Measurements from ENCODE around the gene HOOK1.

DNA sequence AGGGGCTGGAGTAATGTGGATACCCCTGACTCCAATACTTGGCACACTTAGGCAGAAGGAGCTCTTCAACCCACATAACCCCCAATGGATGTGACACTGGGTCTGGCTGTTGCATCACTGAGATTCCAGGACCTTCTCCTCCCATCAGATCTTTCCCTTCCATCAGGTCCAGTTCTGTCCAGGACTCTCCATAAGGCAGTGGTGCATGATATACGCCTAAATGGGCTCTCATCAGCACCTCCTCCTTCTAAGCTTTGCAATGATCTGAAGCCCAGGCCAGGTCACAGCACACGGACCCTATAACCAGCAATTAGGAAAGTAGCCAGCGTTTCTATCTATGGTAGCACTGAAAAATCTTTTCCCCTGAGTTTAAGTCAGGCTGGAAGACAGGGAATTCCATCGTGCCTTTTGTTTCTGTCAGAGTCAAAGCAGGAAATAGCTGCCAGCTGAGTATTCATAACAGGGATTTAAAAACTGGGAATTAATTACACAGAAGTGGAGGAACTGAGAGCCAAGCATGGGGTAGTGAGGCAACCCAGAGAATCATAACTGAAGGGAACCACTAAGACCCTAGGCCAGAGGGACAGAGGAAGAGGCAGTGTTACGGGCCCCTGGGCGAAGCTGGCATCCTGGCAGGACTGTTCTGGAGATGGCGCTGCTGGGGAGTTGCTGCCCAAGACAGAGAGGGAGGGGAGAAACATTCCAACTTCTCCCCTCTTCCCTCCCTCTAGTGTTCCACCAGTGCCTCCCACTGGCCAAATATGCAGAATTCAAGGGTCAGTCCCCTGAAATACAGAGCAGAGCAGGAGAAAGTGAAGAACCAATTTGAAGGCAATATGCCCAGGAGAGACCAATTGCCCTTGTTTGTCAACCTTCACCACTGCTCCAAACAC is 37.5 kb upstream of the HOOK1 start:
- TF ChIP-seq, protein P1, sequence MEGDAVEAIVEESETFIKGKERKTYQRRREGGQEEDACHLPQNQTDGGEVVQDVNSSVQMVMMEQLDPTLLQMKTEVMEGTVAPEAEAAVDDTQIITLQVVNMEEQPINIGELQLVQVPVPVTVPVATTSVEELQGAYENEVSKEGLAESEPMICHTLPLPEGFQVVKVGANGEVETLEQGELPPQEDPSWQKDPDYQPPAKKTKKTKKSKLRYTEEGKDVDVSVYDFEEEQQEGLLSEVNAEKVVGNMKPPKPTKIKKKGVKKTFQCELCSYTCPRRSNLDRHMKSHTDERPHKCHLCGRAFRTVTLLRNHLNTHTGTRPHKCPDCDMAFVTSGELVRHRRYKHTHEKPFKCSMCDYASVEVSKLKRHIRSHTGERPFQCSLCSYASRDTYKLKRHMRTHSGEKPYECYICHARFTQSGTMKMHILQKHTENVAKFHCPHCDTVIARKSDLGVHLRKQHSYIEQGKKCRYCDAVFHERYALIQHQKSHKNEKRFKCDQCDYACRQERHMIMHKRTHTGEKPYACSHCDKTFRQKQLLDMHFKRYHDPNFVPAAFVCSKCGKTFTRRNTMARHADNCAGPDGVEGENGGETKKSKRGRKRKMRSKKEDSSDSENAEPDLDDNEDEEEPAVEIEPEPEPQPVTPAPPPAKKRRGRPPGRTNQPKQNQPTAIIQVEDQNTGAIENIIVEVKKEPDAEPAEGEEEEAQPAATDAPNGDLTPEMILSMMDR (conservative IDR thresholded peaks at IDR 0.05; ENCODE audit: low read length): peak; percentile 21
- no peak for TF ChIP-seq EZH2phosphoT487 (IDR thresholded peaks at IDR 0.05; ENCODE audit: borderline replicate concordance)

All from Loucy (cell line).